HG03469 (cell line): Measurements from ENCODE around the gene NGB.
"Not testable (repeated sequence)": the region's sequence is repeated elsewhere in the genome, so short reads cannot be mapped to it uniquely, and the experiment has no call there.

Source experiments
- ATAC-seq: cut with Tn5 transposase; IDR thresholded peaks from one replicate; pipeline ENCODE4 v1.9.1; 2021; ENCODE audit warnings: mild to moderate bottlenecking, moderate library complexity, moderate number of reproducible peaks; ENCODE audit not compliant: unreplicated experiment

NGB gene, protein sequence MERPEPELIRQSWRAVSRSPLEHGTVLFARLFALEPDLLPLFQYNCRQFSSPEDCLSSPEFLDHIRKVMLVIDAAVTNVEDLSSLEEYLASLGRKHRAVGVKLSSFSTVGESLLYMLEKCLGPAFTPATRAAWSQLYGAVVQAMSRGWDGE

GRCh38 chr14:77271113-77271710 is at the start of gene NGB:
NGB (minus strand) TSS chr14:77271206; CDS start chr14:77270937, 269 bp downstream.
- ATAC-seq, result no peak

- ATAC-seq, result peak; percentile 46
Observed at GRCh38 chr14:77320238-77320935, 49.4 kb upstream of the NGB start, which contains the start of gene POMT2. POMT2 (minus strand) TSS chr14:77320883; CDS start chr14:77320681, 202 bp downstream.

DNA sequence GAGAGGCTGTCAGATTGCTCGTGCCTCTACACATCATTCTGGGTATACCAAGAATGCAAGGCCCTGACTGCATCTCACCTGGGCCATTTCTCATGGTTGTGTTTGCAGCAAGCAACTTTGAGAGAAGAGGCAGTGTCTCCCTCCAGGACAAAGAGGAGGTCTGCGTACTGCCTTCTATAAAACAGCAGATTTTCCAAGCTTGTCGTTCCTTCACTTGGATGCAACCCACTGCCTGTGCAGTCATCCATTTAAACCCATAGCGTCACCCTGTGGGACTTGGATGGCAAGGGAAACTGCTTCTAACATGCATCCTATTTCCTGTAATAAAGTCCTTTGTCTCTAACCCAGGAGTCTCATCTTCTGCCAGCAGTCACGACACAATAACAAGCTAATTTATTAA is 48.4 kb upstream of the NGB start:
- no peak for ATAC-seq

DNA sequence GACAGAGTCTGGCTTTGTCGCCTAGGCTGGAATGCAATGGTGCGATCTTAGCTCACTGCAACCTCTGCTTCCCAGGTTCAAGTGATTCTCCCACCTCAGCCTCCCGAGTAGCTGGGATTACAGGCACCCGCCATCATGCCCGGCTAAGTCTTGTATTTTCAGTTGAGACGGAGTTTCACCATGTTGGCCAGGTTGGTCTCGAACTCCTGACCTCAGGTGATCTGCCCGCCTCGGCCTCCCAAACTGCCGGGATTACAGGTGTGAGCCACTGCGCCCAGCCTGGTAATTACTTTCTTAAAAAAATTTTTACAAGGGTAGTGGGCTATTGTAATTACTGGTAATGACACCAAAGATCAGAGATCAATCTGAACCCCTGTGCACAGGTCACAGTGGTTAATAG is 47.8 kb upstream of the NGB start:
- not testable (repeated sequence) for ATAC-seq

- ATAC-seq, result no peak
Observed at GRCh38 chr14:77318006-77318553, 47.1 kb upstream of the NGB start.

GRCh38 chr14:77316872-77317301 is 45.9 kb upstream of the NGB start:
- no peak for ATAC-seq

DNA sequence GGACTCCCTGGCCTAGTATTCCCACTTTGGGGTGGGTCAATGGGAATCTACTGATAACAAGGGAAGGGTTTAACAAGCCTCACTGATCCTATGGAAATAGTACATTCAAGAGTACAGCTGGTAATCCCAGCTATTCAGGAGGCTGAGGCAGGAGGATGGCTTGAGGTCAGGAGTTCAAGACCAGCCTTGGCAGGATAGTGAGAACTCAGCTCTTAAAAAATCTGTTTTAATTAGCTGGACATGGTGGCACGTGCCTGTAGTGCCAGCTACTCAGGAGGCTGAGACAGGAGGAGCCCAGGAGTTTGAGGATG is 45.1 kb upstream of the NGB start:
- ATAC-seq, result no peak

GRCh38 chr14:77314539-77315457 is 43.8 kb upstream of the NGB start:
- no peak for ATAC-seq

DNA sequence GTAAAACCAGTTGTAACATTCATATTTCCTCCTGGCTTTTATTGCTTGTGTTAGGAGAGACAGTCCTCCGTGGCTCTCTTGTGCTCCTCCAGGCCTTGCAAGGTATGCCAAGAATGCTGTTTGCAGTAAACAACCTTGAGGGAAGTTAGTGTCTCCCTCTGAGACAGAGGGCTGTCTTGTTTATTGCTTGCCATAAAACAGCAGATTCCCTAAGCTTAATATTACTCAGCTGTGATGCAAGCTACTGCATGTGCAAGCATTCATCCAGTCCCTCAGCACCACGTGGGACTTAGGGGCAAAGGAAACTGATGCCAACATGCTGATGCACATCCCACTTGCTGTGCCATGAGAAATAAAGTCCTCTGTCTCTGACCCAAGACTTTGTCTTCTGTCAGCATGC is 43.0 kb upstream of the NGB start:
- ATAC-seq, result no peak

DNA sequence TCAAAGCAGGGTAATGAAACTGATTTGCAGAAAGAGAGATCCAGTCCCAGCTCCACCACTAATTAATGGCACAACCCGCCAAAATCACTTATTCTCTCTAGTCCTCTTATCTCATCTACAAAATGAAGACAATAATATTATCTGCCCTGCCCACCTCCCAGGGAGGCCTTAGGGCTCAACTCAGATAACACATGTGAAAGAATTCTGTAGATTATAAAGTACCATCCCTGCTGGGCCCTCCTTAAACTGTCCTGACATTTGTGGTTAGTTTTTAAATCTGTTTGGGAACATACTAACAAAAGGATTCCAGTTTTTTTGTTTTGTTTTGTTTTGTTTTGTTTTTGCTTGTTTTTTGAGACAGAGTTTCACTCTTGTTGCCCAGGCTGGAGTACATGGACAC is 42.4 kb upstream of the NGB start:
- ATAC-seq, result no peak

- no peak for ATAC-seq
Observed at GRCh38 chr14:77311217-77311616, 40.2 kb upstream of the NGB start.

DNA sequence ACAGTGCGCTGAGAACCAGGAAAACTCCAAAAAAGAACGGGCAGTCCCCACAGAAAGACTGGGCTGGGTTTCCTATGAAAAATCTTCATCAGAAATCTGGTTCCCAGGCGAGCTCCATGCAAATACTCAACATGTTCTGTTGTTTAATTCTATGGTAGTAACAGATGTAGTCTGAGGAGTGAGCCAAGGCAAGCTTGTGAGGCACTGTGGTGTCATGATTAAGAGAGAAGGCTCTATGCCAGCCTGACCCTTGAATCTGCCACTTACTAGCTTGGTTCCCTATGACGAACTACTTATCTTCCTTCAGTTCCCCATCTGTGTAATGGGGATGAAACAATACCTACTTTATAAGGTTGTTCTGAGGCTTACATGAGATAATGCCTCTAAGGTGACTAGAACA is 39.0 kb upstream of the NGB start:
- ATAC-seq, result no peak

- no peak for ATAC-seq
Observed at GRCh38 chr14:77309131-77309530, 38.1 kb upstream of the NGB start.

- ATAC-seq, result no peak
Observed at GRCh38 chr14:77306851-77307496, 36.0 kb upstream of the NGB start.

- ATAC-seq, result no peak
Observed at GRCh38 chr14:77306416-77306815, 35.4 kb upstream of the NGB start.

GRCh38 chr14:77305696-77306095 is 34.7 kb upstream of the NGB start:
- ATAC-seq, result no peak

DNA sequence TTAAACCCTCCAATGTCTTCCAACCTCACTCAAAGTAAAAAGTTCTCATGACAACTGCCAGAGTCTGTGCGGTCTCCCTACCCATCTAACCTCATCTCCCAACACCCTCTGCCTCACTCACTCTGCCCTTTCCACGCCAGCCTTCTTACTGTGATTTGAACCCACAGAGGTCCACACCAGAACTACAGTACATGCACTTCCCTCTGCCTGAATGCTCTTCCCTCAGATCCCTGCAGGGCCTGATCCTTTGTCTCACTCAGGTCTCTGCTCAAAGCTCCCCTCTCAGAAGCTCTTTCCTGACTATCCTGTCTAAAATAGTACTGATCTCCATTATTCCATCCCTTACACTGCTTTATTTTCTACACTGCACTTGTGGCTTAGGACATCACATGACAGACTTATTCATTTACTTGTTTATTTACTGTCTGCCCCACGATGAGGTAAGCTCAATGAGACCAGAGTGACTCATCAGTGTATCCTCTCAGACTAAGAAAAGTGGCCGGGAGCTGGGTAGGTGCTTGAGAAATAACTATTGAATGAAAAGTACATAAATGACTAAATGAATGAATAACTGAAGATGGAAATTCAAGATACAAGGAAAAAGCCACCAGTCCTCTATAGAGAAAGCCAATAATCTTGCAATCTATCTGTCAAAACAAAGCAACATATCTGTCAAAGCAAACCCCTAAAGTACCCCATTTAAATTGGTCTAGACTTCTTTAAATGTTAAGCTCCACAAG is 32.6 kb upstream of the NGB start:
- no peak for ATAC-seq

- ATAC-seq, result no peak
Observed at GRCh38 chr14:77302926-77303325, 31.9 kb upstream of the NGB start.

DNA sequence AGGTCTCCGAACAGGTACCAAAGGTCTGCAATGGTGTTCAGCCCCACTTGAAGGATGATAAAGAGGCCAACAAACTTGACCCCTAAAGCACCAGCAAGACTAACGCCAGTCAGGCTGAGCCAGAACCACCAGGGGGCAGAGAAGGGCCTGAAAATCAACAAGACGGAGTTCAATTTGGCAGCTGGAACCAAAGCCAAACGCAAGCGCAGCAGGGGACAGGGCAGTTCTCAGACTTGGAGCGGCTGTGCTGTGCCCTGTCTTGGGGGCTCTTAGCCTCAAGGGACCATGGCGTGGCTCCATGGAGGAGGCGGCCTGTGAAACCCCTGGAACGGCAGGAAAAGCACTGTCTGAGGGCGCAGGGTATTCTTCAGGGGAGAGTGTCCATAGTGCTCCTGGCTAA is 30.1 kb upstream of the NGB start:
- ATAC-seq, result no peak

GRCh38 chr14:77299771-77300170 is 28.8 kb upstream of the NGB start:
- ATAC-seq, result no peak
